HUDEP-2 (cell line): ENCODE results near the gene ST6GALNAC3.
"Not testable (repeated sequence)": the region's sequence is repeated elsewhere in the genome, so short reads cannot be mapped to it uniquely, and the experiment has no call there.

Source experiments
- DNase-seq, 76 experiments: peaks; one replicate each; lab custom pipeline; 2025; ENCODE audit not compliant: unreplicated experiment in 76 of 76; lab: John Stamatoyannopoulos, UW

Gene ST6GALNAC3

DNA sequence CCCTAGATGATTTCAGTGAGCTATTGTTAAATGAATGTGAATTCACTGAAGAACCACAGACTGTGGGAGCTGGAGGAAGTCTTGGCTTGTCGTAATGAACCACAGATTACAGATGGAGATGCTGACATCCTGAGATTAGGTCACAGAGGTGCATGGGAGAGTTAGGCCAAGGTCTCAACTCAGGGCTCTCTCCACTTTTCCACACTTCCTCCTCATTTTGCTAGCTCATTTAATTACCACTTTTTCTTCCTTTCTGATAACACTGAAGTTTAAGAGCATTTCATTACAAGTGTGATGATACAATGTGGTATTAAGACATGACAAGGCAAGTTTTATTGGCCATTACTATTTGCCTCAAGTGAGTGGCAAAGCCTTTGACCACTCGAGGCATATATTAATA, 30.8 kb downstream of the ST6GALNAC3 start:
- no peak for DNase-seq

DNA sequence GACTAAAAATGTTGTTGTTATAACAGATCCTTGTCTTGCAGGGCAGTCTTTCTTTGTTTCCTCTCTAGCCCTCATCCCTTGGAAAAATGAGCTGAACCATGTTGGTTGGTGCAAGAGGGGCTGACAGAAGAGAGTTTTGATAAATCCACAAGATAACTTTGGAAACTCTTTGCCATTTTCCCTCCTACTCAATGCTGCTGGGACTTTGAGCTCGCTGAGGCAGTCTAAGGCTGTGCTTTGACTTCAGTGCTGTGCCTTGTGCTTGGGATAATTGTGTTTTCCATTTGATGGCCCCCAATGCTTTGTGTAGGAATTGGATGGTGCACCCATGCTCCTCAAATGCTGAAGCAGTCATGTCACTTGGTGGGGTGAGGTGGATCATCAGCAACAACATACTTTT, 31.7 kb downstream of the ST6GALNAC3 start:
- DNase-seq: no peak

DNA sequence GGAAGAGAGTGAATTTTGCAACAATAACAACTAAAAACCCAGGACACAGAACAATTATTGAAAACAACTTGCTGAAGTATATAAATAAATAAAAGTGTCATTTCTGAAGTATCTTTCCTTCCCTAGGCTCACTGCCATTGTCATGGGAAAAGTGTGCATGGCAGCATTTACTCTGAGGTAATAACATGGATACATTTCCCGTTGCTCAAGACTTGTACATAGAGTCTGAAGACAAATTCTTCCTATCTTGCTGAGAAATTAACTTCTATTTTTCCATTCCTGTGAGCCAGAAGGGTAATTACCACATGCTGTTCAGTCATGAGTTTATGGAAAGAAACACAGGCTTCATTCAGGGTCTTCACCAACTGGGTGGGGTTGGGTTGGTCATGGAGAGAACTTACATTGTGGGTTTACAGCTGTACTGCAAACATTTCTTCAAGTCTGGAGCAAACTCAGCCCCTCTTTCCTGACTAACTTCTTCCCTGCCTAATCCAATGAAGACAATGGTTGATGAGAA, 32.2 kb downstream of the ST6GALNAC3 start:
- DNase-seq: no peak

DNA sequence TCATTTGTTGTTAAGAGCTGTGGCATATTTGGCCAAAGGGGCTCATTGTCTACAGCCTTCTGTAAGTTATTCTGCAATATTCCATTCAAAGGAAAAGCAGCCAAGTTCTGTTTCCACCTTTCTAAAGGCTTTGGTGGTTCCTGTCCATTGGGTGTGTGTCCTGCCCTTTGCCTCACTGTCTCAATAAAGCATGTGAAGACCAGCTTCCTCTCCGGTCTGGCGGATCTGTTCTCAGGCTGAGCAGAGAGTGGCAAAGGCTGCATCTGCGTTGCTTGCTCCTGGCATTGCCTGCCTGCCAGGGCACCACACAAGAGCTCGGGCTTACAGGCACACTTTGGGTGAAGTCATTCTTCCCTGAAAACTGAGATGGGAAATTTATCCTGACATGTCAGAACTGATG, 34.9 kb downstream of the ST6GALNAC3 start:
- DNase-seq: no peak

DNA sequence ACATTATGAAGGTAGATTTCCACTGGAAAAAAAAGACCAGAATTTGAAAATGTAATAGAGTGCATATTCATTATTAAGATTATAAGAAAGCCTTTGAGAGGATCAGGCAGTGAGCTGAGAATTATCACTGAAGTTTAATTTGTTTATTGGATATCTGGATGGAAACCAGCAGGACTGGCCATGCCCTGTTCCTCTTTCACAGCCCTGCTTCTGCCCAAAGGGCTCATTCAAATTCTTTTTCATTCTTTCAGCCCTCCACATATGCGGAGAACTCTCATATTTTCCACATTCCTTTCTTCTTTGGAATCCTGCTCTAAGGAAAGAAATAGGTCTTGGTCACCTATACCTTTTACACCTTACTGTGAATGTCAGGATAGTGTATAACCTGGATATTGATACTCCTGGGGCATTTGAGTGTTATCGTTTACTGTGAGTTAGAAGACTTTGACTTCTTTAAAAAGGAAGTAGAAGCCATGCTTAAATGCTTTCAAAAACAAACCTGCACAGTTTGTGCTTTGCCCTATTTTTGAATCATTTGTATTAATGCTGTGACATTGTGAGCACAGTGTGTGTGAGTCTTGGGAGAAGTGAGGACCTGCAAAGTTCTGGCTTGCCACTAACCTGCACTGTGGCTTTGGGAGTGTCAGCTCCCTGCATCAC, 35.5 kb downstream of the ST6GALNAC3 start:
- no peak for DNase-seq

DNA sequence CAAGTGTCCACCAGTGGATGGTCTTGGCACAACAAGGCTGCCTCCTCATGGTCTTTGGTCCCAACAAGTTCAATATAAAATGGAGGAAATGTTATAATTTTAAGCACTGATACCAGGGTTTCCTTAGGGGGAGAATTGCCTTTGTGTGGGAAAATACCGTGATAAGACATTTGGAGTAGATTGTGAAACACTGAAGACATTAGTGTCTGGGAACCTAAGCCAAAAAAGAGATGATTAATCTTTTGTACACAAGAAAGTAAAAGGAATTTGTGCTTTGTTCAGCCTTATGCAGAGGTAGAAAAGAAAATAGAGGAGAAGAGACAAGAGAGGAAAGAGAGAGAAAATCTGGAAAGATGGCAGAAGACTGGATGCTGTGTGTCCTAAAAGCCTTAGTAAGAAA, 36.1 kb downstream of the ST6GALNAC3 start:
- no peak for DNase-seq

DNA sequence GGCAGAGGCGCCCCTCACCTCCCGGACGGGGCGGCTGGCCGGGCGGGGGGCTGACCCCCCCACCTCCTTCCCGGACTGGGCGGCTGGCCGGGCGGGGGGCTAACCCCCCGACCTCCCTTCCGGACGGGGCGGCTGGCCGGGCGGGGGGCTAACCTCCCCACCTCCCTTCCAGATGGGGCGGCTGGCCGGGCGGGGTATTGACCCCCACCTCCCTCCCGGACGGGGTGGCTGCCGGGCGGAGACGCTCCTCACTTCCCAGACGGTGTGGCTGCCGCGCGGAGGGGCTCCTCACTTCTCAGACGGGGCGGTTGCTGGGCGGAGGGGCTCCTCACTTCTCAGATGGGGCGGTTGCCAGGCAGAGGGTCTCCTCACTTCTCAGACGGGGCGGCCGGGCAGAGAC, 37.8 kb downstream of the ST6GALNAC3 start:
- DNase-seq: not testable (repeated sequence)

DNA sequence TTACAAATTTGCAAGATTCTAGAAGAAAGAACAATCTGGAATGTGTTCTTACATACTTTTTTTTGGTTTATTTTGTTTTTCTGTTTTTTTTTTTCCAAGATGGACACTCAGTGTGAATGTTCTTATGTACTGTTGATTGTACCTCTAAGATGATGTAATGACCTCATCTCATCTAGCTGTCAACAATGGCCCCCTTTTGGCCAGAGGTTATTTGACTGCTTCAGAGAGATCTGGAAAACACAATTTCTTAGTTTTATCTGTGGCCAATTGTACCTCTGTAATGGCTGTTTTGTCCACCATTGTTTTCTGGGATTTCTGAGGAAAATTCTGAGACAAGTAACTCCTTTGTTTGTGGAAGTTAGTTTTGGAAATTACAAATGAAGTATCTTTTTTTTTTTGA, 38.9 kb downstream of the ST6GALNAC3 start:
- no peak for DNase-seq

DNA sequence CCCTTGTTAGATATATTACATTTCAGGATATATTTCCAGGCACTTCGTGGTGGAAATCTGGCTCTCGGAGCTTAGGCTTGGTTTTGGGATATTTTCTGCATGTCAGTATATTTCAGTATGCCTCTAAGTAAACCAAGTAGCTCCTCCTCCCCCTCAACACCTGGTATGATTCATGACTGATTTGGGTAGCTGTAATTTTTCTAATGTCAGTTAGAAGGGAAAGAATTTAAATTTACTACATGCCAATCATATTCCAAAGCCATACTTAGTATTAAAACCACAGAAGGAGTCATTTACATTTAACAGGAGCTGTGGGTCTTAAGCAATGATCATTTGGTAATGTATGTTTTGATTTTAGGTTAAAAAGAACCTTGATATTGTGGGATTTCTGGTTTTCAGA, 40.6 kb downstream of the ST6GALNAC3 start:
- no peak for DNase-seq

DNA sequence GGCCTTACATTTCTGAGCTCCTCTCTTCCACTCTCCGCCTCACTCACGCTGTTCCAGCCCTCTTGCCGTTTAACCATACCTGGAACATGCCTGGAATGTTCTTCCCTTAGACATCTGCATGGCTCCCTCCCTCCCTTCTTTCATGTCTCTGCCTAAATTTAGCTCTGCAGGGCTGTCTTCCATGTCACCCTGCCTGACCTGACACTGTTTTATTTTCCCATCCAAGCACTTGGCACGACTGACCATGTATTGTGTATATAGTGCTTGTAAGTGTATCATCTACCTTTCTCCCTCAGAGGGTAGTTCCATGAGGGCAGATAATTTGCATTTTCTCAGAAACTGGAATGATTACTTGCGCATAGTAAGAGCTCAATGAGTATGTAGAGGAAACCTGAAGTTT, 47.3 kb downstream of the ST6GALNAC3 start:
- DNase-seq: no peak

DNA sequence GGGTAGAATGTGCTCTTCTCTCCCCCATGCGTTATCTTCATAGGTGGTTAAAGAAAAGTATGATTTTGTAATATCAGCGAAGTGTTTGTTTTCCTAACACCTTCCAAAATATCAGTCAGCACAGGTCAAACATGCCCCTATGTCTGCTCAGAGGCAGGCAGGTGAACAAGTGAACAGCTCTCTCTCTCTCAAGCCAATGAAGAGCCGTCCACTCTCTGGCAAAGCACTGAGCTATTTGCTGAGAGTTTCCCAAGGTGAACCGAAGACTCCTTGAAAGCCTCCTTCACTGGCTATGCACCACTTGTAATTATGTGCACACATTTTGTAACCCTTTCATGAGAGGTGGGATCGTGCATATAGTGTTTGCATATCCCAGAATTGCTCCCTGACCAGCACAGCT, 47.7 kb downstream of the ST6GALNAC3 start:
- DNase-seq: no peak

DNA sequence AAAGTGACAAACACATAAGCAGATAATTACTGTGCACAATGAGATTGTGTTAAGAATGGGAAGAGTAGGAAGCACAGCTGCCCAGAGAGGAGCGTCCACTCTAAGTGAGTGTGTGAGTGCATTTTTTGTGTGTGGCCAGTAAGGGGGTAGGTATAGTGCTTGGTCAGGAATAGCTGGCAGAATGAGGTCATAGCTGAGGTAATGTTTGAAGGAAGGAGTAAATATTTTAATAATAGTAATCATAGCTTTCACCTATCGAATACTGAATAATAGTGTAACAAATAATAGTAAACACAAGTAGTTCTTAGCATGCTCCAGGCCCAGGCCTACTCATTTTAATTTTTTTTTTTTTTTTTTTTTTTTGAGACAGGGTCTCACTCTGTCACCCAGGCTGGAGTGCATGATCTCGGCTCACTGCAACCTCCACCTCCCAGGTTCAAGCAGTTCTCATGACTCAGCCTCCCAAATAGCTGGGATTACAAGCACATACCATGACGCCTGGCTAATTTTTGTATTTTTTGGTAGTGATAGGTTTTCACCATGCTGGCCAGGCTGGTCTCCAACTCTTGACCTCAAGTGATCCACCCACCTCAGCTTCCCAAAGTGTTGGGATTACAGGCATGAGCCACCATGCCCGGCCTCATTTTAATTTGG, 49.0 kb downstream of the ST6GALNAC3 start:
- DNase-seq: not testable (repeated sequence)

DNA sequence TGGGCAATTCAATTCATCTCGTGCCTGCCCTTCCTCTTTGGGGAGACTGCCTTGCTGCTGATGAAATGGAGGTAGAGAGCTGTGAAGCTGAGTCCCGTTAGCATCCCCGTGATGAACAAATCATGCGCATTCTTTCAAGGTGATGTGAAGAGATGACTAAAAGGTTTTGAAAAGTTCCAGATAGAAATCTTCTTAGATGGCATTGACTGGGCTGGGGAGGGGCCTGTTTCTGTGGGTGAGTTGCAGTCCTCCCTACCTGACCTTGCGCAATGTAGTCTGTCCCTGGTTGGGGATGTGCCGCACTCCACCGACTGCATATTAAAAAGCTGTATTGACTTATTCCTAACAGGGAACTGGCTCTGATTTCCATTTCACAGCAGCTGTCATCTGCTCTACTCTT, 49.6 kb downstream of the ST6GALNAC3 start:
- no peak for DNase-seq

DNA sequence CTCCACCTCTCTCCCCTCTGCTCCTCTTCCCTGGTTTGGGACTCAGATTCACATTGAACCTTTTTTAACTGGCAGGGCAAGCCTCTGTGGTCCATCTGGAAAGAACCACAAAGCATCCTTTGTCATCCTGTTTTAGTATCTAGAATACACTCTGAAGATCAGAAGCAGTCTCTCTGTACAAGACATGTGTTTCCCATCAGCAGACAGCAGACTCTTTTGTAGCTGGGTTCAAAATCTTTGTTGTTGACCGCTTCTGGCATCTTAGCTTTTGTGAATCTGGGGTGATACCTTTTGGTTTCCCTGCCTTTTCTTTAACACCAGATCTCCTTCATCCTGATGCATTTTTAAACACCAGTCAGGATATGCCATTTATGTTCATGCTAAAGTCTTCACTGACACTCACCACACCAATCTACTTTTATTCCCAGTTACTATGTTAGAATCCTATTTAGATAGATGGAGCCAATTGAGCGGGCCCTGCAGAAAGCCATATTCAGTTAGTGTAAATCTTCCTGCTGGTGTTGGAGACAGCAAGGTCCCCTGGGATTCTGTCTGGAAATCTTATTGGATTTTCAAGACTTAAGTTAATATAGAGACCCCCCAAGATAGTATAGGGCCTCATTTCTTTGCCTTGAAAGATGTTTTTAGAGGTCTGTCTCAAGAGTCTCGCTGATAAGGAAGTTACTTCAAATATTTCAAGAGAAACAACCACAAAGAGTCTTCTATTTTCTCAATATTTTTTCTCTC, 51.1 kb downstream of the ST6GALNAC3 start:
- DNase-seq: no peak

DNA sequence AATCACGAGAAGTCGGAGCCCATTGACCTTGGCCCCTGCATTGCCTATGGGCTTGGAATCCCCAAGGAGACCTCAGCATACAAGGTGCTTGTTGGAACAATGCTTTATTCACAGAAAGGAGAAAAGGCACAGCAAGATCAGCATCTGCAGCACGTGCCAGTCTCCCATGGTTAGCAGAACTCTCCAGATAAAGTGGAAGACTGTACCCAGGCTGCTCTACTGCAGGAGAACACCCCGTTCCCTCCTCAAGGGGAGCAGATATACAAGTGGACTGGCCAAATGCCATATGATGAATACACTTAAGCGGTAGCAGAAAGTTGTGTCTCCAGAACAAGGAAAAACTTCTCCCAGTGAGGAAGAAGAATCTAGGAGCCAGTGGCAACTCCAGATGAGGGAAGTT, 53.5 kb downstream of the ST6GALNAC3 start:
- no peak for DNase-seq

DNA sequence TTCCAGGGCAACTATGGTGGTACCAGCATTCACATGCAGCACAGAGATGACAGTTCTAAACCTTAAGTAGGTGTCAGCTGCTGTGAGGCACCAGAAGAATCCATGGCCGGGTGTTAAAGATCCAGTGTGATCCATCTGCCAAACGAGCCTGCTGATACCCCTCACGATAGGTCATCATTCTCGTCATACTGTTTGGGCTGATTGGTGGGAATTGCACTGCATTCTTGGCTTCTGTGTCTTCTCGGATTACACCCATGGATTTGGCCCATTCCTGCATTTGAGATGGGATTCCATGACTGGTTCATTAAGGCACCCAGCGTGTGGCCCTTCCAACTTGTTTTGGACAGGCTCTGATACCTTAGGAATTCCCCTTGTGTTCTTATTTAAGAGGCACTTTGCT, 55.2 kb downstream of the ST6GALNAC3 start:
- no peak for DNase-seq

DNA sequence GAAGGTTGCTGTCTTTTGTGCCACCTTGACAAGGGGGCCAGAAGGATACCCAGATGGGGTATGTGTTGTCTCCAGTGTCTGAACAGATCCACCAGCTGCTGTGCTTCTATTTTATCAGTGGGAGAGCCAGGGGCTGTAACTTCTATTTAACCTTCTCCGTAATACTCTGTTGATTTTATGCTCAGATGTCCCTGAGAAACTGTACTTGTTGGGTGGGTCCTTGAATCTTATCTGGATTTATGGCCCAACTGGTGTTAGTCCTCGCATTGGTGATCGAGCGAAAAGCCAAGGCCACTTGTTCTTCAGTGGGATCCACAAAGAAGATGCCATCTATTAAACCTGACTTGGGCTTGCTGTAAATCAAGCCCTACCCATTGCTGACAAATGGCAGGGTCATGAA, 56.4 kb downstream of the ST6GALNAC3 start:
- no peak for DNase-seq

DNA sequence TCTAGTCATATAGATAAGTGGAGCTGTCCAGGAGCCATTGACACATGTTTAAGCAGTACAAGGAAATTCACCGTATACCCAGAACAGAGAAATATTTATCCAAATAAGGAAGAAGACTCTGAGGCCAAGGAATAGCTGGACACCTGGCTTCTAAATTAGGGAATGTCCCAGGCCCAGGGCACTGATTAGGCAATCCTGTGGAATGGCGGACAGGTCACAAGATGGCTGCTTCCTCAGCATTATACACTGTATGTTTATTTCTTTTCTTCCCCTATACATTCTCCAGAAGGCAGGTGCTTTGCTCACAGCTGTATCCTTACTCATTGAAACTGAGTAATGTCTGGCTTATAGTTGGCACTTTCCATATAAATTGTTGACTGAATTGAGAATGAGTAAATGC, 59.4 kb downstream of the ST6GALNAC3 start:
- no peak for DNase-seq

DNA sequence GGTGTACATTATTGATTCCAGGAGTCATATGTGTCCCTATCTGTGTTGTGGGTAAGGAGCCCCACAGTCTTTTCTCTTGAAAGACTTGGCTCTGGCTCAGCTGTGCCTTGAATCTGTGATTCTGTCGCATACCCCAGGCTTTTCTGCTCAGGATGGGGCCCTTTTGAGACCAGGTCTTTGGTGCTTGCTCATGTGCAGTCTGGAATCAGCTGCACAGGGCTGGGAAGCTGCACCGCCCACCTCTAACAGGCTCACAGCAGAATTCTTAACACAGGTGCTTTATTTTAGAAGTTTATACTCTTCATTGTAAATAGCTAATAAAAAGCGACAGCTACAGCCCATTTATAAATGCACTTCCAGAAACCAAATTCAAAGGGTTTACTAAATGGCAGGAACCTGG, 61.3 kb downstream of the ST6GALNAC3 start:
- DNase-seq: no peak

DNA sequence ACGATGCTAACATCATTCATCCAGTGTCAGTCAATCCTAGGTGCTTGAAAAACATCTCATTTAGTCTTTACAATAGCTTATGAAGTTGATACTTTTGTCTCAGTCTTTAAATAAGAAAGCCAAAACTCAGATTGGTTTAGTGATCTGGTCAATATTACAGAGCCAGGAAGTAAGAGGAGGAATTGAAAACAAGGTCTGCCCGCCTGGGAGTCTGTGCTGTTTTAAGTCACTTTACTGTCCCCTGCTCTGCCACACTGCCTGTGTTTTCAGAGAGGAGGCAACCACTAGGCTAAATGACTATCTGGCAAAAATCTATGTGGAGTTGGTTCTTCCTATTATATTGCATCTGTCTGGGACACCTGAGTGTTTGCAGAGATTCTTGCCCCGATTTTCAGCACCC, 62.3 kb downstream of the ST6GALNAC3 start:
- no peak for DNase-seq

DNA sequence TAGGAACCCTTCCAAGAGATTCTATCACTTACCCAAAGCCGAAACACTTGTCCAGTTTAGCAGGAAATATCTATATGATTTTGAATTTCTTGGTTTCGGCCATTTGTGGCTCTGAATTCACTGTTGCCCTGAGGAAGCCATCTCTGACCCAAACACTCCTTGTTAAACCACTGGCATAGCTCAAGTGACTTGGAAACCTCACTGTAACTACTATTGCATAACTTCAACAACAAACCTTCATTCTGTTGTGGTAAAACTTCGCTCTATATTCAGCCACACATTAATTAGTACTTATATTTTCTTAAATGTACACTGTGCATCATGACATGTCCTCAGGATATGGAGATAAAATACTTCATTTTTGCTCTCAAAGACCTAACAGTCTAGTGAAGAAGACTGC, 63.2 kb downstream of the ST6GALNAC3 start:
- no peak for DNase-seq

DNA sequence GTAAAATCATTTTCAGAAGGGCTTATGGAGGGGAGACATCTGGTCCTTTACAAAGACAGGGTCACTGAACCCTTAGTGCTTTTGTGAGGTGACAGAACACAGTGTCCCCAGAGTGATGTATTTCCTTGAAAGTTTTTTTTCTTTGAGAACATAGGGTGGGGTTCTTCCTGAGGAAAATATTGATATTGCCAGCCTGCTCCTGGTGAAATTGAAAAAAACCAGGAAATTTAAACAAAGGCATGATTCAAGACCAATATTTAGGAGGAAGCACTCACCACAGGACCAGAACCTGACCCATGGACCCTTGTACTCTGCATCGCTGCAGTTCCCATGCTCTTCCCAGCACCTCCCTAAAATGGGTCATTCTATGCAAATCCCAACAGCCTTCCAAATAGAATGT, 63.7 kb downstream of the ST6GALNAC3 start:
- DNase-seq: no peak
